ENCODE measurements around the gene RPL39.
A peak's percentile ranks its signal among the peaks of the same experiment; 100 is the strongest.
"Not testable (repeated sequence)": the region's sequence is repeated elsewhere in the genome, so short reads cannot be mapped to it uniquely, and the experiment has no call there.

RPL39 gene

DNA sequence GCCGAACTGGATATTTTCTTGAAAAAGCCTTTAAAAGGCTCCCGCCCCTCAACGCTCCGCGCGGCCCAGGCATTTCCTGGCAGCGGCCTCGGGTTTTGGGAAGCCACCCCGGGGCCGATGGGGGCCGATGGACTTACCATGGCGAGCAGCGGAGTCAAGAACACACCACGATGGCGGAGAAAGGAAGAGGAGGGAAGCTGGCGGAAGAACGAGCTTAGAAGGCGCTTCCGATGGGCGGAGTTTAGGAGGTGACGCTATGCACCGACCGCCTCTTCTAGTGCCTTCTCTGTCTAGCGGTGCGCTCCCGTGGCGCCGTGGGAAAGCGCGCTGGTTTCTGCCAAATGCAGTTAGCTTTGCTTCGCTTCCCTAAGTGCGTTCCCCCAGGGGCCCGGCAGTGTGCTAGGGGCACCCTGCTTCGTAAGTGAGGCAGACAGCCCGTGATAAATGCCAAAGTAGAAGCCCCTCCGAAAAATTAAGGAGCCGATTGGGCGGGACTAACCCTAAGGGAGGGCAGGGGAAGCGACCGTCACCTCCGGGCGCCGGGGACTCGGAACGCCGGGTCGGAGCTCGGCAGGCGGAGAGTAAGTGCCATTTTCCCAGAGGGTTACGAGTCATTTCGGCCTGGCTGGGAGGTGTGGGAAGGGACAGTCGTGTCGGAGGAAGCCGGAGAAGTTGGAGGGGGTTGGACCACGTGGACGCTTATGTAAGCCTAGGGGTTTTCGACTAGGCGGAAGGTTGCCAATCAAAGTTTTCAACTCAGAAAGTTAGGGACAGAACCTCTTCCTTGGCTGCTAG is at the start of gene RPL39:
Gene RPL39 (minus strand): TSS at position 194 of the 795 bp plus-strand sequence. CDS start 54 bp downstream, at position 140.
- DNase-seq = peak; percentile 86

GRCh38 chrX:119833905-119834304 is 42.5 kb upstream of the RPL39 start:
- no peak for DNase-seq

GRCh38 chrX:119828446-119828845 is 37.0 kb upstream of the RPL39 start:
- no peak for DNase-seq

DNA sequence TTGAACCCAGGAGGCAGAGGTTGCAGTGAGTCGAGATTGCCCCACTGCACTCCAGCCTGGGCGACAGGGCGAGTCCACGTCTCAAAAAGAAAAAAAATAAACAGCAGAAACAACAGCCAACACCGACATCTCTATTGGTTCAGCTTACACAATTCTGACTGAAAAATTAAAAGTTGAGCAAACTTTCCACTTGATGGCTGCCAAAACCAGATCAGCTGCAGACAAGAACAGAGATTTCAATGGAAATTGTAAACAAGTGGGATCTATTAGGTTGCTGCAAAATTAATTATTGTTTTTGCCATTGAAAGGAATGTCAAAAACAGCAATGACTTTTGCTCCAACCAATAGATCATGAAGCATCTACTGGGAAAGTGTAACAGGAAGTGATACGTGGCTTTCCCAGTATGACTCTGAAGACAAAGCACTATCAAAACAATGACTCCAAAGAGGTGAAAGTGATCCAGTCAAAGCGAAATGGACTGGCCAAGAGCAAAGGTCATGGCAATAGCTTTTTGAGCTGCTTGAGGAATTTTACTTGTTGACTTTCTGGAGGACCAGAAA is 35.0 kb upstream of the RPL39 start:
- DNase-seq = no peak

DNA sequence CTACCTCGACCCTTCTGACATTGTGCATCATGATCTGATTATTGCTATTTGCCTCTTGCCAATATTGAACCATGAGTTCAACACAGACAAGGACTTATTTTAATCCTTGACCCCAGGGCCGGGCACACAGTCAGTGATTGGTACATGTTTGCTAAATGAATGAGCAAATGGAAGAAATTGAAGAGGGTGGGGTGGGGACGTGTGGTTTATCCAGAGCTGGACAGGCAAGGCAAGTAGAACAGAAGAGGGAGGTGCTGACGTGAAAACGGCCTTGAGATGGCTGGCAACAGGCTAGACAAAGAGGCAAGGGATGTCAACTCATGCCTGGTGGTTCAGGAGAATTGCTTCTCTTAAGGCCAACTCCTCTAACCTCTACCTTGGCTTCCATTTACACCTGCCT is 32.8 kb upstream of the RPL39 start:
- DNase-seq = not testable (repeated sequence)

DNA sequence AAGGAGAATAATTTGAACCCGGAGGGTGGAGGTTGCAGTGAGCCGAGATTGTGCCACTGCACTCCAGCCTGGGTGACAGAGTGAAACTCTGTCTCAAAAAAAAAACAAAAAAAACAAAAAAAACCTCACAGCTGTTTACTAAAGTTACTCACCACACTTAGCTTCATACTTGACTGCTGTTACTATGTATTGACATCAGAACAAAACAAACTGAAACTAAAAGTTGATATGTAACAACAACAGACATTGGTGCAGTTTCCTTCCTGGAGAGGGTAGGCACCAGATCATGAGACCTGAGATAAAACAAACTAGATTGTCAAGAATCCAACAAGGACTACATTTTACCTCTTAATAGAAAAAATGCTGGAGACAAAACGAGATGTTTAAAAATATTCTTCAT is 30.3 kb upstream of the RPL39 start:
- not testable (repeated sequence) for DNase-seq

- no peak for DNase-seq
These were observed 25.8 kb upstream of the RPL39 start for GRCh38 chrX:119817130-119817690.

- no peak for DNase-seq
These were observed 24.9 kb upstream of the RPL39 start for GRCh38 chrX:119816300-119816699.

GRCh38 chrX:119809185-119809666 is 17.8 kb upstream of the RPL39 start:
- DNase-seq = no peak

- DNase-seq = not testable (repeated sequence)
These were observed 17.0 kb upstream of the RPL39 start for GRCh38 chrX:119808461-119808860.

DNA sequence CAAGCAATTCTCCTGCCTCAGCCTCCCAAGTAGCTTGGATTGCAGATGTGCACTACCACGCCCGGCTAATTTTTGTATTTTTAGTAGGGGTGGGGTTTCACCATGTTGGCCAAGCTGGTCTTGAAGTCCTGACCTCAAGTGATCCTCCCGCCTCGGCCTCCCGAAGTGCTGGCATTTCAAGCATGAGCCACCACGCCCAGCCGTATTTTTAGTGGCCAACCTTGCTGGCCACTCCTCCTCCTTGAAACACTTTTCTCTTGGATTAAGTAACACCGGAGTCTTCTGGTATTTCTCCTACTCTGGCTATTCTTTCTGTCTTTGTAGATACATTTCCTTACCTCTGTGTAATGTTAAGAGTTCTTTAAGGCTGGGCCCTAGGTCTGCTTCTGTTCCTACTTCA is 11.1 kb upstream of the RPL39 start:
- no peak for DNase-seq

DNA sequence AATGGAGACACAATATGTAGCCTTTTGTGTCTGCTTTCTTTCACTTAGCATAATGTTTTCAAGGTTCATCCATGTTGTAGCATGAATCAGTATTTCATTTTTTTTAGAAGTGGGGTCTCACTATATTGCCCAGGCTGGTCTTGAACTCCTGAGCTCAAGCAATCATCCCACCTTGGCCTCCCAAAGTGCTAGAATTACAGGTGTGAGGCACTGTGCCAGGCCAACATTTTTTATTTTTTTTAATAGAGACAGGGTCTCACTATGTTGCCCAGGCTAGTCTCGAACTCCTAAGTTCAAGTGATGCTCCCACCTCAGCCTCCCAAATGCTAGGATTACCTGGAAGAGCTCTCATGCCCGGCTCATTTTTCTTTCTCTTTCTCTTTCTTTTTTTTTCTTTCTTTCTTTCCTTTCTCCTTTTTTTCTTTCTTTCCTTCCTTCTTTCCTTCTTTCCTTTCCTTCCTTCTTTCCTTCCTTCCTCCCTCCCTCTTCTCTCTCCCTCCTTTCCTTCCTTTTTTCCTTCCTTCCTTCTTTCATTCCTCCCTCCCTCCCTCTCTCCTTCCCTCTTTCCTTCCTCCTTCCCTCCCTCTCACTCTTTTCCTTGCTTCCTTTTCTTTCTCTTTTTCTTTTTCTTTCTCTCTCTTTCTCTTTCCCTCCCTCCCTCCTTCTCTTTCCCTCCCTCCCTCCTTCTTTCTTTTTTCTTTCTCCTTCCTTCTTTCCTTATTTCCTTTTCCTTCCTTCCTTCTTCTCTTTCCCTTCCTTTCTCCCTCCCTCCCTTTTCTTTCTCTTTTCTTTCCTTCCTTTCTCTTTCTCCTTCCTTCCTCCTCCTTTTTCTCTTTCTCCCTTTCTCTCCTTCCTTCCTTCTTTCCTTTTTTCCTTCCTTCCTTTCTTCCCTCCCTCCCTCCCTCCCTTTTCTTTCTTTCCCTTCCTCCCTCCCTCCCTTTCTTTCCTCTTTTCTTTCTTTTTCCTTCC is 10.1 kb upstream of the RPL39 start:
- DNase-seq = no peak

DNA sequence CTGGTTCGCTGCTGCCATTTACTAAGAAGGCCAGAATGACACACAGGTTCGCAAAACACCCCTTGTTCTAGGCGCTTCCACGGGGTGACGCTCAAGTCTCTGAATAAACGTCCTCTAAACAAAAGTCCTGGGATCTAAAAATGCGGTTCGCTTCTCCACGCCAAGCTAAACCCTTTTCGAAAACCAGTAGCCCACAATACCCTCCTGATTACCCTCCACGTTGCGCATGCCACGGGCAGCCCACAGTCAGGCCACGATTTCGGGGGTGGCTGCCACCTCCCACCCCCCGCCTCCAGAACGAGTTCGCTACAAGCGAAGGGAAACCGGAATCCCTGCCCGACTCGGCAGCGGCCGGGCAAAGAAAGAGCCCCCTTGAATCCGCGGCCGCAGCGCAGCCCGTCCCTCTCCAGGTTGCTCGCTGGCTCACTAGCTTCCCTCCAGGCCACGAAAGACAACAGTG is 423 bp downstream of the RPL39 start:
- DNase-seq = no peak

GRCh38 chrX:119784747-119785446 is 6.5 kb downstream of the RPL39 start:
- DNase-seq = no peak

DNA sequence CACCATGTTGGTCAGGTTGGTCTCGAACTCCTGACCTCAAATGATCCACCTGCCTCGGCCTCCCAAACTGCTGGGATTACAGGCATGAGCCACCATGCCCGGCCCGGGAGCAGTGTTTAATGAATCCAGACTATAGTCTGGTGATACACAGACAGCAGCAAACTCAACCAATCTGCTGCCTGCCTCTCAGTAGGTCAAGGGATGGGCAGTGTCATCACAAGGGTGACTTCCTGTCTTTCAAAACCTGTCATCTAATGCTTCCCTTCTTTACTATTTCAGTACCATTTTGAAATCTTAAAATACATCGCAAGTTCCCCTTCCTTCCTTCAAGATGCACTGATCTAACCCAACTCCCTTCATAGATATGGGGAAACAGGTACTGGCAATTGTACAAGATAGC is 8.4 kb downstream of the RPL39 start:
- DNase-seq = no peak

DNA sequence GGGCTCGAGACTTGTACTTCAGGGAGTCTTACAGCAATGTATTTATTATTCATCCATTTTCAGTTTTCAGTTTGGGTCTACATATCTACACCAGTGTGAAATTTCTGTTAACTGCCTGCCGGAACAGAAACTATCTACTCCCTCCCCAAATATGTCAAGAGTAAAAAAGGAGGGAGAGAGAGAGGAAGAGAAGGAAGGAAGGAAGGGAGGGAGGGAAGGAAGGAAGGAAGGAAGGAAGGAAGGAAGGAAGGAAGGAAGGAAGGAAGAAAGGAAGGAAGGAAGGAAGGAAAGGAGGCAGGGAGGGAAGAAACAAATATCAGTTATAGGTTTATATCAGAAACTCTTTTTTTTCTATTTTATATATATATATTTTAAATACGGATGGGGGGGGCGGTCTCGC is 12.6 kb downstream of the RPL39 start:
- no peak for DNase-seq

DNA sequence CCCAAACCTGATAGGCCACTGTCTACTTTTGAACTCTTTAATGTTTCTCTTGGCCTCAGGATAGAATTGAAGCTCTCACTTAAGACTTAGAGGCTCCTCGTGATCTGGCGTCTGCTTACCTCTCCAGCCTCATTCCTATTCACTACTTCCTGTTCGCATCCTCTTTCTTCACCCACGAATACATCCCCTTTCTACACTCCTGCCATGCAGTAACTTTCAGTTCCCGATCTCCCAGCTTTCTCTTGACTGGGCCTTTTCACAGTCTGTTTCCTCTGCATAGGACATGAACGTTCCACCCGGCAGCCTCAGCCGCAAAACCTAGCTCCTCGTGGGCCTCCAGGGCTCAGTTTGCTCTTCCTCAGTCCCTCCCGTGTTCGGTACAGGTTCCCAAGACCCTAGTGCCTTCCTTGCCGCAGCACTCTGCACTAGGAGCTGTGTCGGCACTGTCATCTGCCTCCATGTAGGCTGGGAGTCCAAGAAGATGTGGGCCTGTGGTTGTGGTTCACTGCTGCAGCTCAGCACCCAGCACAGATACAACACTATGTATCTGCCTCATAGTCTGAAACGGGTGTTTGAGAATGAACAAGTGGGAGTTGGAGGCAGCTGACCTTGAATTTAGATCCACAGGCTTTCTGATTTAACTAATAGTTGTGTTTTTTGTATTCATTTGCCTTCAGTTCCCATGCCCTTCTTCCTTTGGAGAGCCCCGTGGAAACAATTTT is 15.8 kb downstream of the RPL39 start:
- DNase-seq = no peak

DNA sequence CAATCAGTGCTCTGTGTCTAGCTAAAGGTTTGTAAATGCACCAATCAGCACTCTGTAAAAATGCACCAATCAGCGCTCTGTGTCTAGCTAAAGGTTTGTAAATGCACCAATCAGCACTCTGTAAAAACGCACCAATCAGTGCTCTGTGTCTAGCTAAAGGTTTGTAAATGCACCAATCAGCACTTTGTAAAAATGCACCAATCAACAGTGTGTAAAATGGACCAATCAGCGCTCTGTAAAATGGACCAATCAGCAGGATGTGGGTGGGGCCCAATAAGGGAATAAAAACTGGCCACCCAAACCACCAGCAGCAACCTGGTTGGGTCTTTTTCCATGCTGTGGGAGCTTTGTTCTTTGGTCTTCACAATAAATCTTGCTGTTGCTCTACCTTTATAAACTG is 22.0 kb downstream of the RPL39 start:
- not testable (repeated sequence) for DNase-seq

- DNase-seq = not testable (repeated sequence)
These were observed 23.0 kb downstream of the RPL39 start for GRCh38 chrX:119768436-119768835.

DNA sequence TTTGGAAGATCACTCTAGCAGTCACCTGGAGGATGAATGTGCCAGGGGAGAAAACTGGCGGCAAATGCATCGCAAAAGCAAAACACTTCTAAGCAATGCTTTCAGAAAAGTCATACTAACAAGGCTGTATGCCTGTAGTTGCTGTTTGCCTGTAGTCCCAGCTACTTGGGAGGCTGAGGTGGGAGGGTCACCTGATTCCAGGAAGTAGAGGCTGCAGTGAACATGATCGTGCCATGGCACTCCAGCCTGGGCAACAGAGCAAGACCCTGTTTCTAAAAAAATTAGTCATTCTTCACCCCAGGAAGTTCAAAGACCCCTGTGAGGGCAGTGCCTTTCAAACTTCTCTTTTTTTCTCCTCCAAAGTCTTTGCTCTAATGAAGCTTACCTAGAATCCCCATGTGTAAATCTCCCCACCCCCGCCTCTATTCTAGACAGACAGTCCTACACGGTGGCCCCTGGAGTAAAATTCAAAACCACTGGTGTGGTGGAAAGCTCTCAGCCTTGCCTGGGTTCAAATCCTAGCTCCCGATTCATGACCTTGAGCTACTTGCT is 27.5 kb downstream of the RPL39 start:
- no peak for DNase-seq

GRCh38 chrX:119763181-119763580 is 28.2 kb downstream of the RPL39 start:
- DNase-seq = no peak

Data from NCI-H446 treated with DMSO at 0.1 percent for 48 hours (cell line).